Measurements from ENCODE around the gene KIF2B.
"Not testable (repeated sequence)": the region's sequence is repeated elsewhere in the genome, so short reads cannot be mapped to it uniquely, and the experiment has no call there.

Gene KIF2B, protein sequence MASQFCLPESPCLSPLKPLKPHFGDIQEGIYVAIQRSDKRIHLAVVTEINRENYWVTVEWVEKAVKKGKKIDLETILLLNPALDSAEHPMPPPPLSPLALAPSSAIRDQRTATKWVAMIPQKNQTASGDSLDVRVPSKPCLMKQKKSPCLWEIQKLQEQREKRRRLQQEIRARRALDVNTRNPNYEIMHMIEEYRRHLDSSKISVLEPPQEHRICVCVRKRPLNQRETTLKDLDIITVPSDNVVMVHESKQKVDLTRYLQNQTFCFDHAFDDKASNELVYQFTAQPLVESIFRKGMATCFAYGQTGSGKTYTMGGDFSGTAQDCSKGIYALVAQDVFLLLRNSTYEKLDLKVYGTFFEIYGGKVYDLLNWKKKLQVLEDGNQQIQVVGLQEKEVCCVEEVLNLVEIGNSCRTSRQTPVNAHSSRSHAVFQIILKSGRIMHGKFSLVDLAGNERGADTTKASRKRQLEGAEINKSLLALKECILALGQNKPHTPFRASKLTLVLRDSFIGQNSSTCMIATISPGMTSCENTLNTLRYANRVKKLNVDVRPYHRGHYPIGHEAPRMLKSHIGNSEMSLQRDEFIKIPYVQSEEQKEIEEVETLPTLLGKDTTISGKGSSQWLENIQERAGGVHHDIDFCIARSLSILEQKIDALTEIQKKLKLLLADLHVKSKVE

DNA sequence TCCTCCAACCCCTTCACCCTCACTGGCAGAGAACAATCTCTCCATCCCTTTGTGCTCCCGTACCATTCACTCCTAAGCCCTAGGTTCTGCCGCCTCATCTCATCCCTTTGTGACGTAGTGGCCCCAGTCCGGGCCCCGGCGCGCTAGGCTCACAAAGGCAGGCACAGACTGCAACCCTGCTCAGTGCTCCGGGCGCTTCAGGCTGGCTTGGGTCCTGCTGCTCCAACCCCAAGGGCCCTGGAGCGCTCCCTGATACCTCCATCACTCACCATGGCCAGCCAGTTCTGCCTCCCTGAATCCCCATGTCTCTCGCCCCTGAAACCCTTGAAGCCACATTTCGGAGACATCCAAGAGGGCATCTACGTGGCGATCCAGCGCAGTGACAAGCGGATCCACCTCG, at the start of gene KIF2B:
KIF2B (plus strand) TSS at position 164 of the 400 bp plus-strand sequence; CDS start at position 271, 107 bp downstream.
- no peak for DNase-seq

DNA sequence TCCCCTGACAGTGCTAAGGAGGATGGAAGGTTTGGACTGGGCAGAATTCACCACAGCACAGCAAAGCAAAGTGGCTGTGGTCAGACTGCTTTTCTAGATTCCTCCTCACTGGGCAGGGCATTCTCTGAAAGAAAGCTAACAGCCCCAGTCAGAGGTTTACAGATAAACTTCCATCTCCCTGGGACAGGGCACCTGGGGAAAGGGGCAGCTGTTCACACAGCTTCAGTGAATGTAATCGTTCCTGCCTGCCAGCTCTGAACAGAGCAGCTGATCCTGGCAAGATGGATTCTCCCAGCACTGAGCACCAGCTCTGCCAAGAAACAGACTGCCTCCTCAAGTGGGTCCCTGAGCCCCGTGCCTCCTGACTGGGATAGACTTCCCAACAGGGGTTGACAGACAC, 42.4 kb upstream of the KIF2B start:
- DNase-seq, result no peak

DNA sequence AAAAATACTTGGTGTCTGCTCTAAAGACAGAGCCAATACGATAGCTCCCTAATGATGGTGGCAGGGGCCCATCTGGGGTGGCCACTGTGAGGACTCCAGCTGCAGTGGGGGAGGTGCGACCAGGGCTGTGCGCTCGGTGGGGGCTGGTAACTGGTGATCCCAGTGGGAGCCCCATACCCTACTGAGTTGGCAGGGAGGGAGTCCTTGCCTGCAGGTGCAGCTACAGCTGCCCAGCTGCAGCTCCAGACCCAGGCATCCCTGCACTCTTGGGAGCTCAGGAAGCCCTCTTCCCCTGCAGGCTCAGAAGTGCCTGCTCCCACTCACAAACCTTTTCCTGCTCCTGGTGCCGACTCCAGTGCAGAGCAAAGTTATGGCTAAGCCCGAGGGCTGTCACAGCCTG, 31.2 kb upstream of the KIF2B start:
- DNase-seq, result no peak

DNA sequence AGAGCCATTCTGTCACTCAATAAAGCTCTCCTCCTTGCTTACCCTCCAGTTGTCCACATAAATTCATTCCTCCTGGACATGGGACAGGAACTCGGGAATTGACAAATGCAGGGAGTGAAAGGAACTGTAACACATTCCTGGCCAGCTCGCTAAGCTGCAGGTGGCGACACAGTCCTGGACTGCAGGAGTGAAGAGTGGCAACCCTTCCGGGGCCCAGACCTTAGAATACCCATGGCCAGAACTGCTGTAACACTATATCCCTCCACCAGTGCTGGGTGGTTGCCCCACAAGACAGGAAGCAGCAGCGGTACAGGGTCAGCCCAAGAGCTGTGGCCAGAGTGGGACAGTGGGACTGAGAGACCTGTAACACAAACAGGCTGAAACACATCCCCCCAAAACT, 30.3 kb upstream of the KIF2B start:
- DNase-seq, result no peak

DNA sequence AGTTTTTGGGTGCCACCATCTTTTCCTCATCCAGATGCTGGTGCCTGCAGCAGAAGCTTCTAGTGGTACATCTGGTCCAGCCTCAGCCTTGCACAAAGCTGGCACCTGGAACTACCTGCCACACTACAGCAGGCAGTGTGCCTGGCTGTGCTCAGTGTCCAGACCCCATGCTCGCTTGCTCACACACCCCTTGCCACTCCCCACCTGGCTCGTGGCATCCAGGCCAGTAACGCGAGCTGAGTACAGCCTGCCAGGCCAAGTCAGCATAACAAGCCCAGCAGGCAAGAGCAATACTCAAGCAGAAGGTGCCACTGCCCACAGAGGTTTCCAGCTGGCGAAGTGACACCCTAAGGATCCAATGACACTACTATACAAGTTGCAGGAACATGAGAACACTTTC, 29.7 kb upstream of the KIF2B start:
- no peak for DNase-seq

DNA sequence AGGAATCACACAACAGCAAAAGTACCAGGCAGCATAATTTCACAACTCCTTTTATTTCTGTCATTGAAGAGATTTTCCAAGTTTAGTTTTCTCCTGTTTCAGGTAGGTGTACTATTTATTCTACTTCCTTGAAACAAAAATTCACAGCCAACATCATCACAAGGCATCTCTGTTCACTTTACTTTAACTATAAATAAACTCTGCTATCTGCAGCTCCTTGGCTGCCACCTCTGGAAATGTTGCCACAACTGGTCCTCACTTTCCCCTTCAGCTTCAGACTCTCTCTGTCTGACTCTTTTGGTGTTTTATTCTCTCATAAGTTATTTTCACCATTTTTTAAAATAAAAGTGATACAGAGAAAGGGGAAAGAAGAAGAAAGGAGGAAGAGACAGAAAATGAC, 27.9 kb upstream of the KIF2B start:
- DNase-seq, result no peak

DNA sequence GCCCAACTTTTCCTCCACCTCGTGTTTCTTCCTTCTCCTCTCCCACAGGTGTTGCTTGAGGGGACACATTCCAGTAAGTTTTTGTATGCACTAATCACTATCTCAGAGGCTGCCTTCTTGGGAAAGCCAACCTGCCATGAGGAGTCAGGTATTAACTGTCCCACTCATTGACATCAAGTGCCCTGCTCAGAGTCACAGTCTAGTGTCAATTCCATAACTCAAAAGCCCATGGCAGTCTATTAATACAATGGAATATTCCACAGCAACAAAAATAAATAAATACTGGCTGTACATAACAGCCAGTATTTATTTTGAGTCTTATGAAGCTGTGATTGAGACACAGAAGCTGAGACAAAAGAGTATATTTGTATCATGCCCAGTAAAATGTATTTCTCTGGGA, 26.1 kb upstream of the KIF2B start:
- DNase-seq, result no peak

DNA sequence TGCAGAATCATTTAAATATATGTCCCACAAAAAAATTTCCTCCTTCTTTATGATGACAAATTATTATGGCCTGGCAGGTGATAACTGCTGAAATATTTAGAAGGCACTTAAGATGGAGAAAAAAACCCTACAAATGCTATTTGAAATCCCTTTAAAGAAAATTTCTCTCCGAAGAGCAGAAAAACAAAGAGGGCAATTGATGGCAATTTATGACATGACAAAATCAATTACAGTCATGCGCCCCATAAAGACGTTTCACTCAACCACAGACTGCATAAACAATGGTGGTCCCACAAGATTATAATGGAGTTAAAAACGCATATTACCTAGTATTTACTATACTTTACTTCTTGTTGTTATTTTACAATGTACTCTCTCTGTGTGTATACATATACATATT, 25.2 kb upstream of the KIF2B start:
- no peak for DNase-seq

DNA sequence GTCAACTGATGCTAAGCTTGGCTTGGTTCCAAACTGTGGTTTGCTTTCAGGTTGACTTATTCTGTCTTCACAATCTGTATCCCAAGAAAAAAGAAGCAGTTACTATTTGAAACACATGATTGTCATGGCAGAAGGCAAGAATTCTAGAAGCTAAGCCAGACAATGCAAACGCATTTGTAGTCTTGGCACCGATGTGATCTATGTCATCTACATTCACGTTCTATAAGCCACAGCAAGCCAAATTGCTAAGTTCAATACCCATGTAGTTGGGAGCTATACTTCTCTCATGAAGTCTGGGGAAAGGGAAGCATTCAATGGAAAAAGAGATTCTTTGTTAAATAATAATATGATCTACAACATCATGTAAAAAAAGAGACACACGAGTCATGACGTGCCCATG, 18.3 kb upstream of the KIF2B start:
- no peak for DNase-seq

DNA sequence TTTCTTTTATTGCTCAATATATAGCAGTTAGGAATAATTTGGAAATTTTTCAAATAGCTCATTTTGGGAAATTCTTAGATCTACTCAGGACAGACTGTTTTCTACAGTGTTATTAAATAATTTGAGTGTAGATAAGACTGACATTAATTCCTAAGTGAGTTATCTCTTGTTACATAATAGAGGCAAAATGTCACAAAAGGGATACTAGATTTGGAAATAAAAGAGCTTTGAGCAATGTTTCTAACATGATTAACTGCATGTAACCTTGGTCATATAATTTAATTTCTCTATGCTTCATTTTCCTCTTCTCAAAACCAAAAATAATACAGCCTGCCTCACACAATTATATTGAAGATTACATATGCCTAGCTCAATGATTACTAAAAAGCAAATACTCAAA, 16.3 kb upstream of the KIF2B start:
- DNase-seq, result no peak

DNA sequence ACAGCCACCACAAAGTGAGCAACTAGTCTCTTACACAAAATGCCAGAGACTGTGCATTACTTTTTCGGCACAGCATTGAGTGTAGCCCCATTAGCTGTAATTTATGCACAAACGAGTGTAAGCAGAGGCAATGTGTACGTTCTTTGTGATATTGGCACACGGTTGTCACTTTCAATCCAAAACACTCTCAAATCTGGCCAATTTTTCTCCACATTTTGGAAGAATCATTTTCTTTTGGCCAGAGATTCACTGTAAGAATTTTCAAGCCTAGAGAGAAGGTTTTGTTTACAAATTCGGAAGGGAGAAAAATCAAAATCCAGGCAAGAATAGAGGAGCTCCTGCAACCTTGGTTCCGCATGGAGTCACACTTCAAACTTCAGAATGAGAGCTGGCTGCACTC, 15.4 kb upstream of the KIF2B start:
- no peak for DNase-seq

DNA sequence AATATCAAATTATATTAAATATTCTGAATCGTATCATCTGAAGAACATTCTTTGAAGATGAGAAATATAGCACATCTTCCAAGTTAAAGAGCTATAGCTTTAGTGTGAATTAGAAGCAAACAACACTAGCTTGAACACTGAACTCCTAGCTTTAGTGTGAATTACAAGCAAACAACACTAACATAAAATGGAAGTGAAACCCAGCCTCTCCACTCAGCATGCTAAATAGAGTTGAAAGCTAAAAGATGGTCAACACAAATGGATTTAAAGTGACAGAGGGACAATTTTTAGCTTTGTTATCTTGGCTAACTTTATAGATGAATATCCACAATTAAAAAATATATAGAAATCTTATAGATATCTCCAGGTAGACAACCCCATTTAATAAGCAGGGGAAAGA, 4.5 kb upstream of the KIF2B start:
- DNase-seq, result no peak

DNA sequence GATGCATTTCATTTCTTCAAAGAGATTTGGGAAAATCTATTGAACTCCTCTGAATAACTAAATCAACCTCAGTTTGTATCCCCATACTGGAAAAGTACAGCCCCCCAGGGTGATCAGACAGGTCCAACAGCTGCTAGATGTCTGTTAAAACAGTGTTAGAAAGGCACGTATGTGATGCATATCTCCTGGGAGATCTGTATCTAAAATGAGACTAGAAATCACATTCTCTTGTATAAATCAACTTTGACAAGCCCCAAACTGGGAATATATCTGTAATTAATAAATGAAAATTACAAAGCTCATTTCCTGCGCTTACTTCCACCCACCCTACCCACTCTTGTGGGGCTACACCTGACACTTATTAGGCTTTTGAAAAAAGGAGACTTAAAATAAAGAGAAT, 3.8 kb upstream of the KIF2B start:
- DNase-seq, result no peak

DNA sequence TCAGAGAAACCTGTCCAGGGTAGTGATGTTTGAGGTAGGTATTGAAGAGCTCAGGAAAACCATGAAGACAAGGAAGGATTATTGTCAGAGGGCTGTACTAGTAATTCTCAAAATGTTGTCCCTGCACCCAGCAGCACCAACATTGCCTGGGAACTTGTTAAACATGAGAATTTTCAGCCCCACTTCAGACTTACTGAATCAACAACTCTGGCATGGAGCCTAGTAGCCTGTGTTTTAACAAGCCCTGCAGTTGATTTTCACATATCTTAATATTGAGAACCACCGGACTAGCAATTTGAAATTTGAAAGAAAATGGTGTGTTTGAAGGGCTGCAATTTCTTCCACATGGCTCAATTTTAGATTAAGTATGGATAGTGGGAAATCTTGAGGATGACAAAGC, 2.8 kb upstream of the KIF2B start:
- no peak for DNase-seq

DNA sequence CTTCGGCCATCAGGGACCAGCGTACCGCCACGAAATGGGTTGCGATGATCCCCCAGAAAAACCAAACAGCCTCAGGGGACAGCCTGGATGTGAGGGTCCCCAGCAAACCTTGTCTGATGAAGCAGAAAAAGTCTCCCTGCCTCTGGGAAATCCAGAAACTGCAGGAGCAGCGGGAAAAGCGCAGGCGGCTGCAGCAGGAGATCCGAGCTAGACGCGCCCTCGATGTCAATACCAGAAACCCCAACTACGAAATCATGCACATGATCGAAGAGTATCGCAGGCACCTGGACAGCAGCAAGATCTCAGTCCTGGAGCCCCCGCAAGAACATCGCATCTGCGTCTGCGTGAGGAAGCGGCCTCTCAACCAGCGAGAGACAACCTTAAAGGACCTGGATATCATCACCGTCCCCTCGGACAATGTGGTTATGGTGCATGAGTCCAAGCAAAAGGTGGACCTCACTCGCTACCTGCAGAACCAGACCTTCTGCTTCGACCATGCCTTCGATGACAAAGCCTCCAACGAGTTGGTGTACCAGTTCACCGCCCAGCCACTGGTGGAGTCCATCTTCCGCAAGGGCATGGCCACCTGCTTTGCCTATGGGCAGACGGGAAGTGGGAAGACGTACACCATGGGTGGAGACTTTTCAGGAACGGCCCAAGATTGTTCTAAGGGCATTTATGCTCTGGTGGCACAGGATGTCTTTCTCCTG, 769 bp downstream of the KIF2B start:
- DNase-seq, result no peak

DNA sequence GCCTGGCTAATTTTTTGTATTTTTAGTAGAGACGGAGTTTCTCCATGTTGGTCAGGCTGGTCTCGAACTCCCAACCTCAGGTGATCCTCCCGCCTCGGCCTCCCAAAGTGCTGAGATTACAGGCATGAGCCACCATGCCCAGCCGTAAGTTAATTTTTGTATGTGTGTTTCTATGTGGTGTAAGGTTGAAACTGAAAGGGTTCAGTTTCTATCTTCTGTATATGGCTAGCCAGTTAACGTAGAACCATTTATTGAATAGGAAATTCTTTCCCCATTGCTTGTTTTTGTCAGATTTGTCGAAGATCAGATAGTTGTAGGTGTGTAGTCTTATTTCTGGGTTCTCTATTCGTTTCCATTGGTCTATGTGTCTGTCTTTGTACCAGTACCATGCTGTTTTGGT, 12.0 kb downstream of the KIF2B start:
- not testable (repeated sequence) for DNase-seq

DNA sequence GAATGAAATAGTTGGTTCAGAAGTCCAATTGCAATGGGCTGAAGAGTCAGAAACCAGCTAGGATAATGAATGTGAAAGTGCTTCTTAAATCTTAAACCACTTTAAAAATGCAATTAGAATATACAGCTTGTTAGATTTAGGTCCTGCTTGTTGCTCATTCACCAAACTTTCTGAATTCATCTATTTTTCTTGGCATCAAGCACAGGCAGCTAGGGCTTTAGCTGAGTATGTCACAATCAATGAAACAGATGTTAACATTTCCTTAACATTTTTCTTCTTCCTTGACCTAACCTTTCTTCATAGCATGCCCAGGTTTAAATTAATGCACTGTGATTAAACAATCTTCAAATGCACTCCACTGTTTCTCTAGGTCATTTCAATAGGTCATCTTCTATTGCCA, 14.4 kb downstream of the KIF2B start:
- DNase-seq, result no peak

DNA sequence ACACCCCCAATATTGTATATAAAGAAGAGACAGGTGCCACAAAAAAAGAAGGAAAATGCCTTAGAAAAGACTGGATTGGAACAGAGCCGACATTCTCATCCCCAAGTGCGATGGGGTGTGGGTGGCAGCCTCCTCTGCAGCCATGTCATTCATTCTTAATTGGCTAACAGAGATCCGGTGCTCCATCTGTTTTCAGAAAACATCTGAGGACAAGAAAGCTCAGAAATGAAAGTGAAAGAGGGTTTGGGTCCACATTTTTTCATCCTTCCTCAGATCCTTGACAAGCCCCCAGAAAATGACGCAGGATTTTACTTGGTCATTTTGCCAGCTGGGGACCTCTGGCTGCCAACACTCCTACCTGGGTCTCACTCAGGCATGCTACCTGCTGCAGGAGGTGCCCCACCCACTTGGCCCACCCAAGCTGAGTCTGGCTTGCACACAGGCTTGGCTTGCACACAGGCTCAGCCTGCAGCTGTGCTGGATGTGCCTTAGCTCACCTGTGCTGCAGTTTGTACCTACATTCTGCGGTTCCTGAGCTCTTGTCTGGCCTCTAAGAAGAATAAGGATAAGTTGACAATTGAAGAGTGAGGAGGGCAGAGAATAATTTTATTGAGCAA, 21.9 kb downstream of the KIF2B start:
- DNase-seq, result no peak

DNA sequence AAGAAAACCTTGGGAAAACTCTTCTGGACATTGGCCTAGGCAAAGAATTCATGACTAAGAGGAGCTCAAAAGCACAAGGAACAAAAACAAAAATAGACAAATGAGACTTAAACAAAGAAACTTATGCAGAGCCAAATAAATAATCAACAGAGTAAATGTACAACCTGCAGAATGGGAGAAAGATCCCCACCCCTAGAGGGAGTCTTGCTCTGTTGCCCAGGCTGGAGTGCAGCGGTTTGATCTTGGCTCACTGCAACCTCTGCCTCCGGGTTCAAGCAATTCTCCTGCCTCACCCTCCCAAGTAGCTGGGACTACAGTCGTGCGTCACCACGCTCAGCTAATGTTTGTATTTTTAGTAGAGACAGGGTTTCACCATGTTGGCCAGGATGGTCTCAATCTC, 48.4 kb downstream of the KIF2B start:
- not testable (repeated sequence) for DNase-seq

Data from activated CD4-positive, alpha-beta T cell treated with anti-CD3 and anti-CD28 coated beads, Interleukin-2, amount 50 U/mL, for 1 hour (primary cell).